ENCODE measurements around the gene IHH.

Gene IHH

DNA sequence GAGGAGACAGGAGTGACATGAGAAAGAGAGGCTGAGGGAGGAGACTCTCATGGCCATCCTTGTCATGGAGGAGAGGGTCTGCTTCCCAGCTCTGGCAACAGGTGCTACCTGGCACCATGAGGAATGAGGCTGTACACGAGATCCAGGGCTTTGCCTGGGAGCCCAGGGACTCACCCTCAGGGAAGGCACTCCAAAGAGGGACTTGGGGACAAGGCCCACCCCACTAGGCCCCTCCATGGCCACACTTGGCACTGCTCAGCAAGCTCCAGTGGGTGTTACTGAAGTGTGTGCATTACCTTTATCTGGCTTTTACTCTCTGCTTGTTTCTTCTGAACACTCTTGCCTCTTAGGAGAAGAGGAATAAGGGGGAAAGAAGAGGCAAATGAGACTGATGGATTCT lies 22.1 kb downstream of the IHH start:
- no peak for DNase-seq (ENCODE audit: low read depth)

DNA sequence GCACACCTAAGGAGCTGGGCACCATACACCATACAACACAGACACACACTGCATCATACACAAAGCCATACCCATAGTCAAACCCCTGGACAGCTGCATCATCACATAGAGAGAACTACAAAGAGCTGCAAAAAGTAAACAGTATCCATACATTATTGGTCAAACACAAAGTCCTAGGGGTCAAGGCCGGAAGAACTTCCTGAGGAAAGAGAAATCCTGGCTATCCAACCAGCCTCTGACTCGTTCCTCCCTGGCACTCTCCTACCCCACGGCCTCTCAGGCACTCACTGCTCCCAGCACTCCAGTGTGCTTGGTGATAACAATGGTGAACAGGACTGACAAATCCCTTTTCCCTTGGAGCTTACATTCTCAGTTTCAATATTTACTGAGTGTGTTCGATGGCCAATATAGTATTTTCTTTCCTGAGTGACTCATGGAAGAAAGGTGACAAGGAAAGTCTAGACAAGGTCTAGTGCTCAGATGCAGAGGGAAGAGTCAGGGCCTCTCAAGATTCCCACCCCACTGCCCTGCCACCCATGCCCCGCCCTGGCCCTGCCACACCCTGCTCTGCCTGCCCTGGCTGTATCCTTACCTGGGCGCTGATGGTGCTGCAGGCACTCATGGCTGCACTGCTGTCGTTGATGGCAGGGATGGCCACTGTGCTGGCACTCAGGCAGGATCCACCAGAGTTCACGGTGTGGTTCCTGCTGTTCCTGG lies 22.8 kb downstream of the IHH start:
- DNase-seq (ENCODE audit: low read depth): no peak

DNA sequence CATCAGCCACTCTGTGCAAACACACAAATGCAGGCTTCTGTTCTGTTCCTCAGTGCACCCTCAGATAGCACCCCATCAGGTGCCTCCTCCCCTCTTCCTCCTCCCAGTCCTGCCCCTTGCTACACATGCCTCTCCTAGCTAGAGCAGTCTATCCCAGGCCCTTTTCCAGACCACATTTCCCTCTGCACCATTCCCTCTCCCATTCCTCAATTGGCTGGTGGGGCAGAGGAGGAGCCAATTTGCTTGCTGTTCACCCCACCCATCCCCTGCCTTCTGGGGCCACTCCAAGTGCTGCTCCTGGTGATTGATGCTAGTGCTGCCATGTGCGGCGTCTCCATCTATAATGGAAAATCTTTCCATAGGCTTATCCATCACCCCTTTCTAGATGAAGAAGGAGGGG lies 24.8 kb downstream of the IHH start:
- no peak for DNase-seq (ENCODE audit: low read depth)

DNA sequence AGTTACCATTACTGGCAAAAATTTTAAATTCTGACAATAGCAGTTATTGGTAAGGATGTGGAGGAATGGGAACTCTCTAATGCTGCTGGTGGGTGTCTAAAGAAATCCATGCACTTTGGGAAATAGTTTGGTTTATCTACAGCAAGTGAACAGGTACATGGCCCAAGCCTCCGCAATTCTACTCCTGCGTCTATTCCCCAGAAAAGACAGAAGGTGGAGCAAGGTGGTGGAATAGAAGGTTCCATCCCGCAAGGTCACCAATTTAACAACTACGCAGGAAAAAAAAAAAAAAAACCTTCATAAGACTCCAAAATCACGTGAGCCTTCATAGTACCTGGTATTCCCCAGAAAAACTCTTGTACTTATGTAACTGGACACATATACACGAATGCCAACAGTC lies 25.9 kb downstream of the IHH start:
- no peak for DNase-seq (ENCODE audit: low read depth)

DNA sequence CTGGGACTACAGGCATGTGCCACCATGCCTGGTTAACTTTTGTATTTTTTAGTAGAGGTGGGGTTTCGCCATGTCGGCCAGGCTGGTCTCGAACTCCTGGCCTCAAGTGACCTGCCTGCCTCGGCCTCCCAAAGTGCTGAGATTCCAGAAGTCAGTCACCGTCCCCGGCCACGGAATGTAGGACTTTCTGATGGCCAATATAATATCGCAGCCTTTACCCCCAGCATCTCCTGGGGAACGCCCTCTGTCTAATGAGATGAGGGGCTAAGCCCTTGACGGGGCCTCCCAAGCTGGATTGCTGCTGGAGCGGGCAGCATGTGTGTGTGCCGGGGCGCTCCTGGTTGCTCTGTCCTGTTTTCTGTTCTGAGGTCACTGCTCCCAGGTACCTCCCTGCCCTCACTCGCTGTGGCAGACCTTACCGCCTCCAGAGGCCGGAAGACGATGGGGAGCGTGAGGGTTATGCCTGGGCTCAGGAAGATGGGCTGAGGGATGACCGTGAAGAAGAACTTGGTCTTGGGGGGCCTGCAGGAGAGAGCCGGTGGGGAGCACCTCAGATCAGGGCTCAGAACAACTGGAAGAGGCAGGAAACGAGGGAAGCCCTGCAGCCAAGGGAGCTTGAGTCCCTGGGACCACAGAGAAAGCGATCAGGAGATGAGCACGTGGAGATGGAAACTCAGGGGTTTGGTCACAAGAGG lies 28.5 kb downstream of the IHH start:
- no peak for DNase-seq (ENCODE audit: low read depth)

DNA sequence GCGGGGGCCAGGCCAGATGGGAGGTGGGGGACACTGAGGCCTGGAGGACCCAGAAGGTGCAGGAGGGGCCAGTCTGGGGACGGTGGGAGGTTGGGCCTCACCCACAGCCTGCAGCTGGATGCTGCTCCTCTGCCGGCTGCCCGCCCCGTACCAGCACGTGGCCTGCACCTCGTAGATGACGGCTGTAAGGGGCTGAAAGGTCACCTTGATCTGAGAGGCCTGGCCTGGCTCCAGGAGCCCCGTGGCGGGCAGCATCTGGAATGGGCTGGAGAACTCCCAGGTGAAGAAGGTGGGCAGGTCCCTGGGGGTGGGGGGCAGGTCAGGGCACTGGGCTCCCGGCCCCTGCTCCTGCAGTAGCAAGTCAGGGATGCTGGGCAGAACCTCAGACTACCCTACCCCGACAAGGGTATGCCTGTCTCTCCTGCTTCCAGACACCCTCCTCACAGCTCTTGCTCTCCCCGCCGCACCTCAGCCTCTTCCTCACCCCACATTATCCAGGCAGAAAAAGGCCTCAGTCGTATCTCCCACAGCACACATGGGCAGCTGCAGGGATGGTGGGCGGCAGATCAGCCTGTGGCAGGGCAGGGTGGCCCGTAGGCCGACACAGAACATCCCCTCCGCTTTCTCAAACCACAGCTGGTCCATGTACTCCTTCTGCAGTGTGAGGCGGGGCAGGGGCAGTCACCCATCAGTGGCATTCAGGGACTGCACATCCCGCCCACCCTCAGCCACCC lies 29.5 kb downstream of the IHH start:
- no peak for DNase-seq (ENCODE audit: low read depth)

DNA sequence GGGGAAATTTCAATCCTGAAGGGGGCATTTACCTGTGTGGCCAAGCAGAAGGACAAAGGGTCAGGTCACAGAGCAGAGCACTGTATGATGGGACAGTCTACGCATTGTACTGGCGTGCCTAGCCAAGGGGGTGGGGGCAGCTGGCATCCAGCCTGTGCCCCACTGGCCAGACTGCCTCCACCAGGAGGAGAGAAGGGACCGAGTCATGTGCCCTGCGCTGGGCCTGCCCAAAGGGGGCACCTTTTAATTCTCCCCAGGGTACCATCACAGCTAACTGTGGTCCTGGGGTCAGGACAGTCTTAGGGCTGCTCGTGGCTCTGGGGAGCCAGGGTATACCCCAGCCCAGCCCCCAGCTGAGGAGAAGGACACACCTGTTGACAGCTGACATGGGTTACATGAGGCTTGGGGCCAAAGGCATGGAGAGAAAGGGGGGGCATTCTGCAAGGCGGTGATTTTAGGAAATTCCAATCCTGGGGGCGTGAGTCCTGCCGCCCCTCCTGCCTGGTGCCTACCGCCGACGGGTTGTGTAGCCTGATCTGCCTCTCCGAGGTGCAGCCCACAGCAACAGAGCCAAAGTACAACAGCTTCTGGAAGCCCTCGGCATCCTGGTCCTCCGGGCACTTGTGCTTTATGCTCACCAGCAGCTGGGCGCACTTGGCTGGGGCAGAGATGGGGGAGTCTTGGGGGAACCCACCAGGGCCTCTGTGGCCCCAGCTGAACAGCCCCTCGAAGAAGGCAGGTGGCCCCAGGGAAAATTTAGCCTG lies 30.4 kb downstream of the IHH start:
- no peak for DNase-seq (ENCODE audit: low read depth)

DNA sequence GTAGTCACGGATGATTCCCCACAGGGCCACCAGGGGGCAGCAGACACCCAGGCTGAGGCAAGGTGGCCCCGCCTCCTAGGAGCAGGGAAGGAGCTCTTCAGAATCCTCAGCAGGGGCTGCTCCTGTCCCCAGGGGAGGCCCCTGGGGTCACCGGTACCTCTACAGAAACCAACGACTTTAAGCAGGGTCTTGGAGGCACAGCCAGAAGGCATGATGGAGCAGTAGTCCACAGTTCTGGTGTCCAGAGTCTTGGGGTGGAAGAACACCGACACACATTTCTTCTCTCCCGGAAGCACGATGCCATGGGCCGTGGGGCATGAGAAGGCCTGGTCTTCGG lies 30.9 kb downstream of the IHH start:
- DNase-seq (ENCODE audit: low read depth): peak; percentile 76

DNA sequence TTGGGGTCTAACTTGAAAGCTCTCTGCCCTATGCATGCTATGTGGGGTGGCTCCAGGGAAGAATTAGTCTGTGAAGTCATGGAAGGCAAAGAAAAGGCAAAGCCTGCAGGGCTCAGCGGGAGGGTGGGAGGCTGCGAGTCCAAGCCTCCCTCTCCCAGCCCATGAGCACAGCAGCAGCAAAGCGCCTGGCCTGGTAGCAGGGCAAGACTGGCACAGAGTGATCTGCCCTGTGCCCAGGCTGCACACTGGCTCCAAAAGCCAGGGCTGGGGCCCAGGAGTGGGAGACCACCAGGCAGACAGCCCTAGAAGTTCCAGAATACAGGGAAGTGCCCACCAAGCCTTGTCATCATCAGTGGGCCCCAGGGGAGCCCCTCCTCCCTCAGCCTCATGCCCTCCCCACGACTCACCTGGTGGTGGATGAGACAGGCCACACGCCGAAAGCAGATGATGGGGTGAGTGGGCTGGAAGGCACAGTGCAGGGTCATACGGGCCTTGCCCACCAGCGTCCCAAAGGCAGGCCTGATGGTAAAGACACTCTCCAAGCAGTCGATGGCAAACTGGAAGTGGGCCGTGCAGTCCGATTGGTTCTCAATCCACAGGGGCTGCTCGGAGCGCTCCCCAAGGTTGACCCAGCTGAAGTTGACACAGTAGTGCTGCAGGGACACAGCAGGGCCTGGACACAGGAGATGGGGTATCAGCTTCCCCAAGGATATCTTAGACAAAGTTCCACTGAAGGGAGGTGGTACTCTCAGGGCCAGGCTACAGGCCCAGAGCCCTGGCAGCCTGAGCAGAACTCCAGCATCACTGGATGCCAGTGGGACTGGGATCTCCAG lies 31.5 kb downstream of the IHH start:
- DNase-seq (ENCODE audit: low read depth): no peak

DNA sequence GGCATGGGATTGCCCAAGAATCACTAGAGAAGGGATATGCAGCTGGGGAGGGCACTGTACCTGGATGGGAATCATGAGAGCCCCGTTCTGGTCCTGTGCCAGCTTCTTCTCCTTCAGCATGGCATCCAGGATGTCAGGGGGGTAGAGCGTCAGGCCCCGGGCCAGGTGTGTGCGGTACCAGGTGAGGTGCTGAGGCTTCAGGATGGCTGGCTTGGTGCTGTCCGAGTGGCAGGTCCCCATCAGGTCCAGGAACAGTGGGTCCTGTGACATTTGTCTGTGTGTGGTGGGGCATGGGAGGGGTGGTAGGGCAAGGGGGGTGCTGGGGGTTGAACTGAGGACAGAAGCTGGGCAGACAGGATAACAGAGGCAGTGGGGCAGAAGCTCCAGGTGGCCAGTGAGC lies 32.6 kb downstream of the IHH start:
- DNase-seq (ENCODE audit: low read depth): no peak

DNA sequence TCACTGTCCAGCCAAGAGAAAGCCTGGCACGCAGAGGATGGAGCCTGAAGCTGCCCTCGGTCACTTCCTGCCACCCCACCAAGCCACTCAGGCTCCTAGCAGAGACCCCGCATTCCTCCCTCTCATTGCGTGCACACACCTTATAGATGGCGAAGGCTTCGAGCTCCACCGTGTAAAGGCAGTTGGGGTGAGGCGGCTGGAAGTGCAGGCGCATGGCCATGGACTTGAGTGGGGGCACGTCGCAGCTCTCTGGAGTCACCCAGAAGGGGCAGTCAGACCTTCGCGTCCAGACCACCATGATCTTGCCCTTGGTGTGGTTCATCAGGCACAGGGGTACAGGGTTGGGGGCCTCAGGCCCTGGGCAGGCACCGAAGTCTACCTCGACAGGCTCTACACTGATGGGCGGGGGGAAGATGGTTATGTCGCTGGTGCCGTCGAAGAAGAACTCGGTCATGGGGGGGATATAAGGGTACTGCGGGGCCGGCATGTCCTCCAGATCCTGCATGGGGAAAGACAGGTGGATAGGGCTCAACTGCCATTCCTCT lies 33.1 kb downstream of the IHH start:
- no peak for DNase-seq (ENCODE audit: low read depth)

DNA sequence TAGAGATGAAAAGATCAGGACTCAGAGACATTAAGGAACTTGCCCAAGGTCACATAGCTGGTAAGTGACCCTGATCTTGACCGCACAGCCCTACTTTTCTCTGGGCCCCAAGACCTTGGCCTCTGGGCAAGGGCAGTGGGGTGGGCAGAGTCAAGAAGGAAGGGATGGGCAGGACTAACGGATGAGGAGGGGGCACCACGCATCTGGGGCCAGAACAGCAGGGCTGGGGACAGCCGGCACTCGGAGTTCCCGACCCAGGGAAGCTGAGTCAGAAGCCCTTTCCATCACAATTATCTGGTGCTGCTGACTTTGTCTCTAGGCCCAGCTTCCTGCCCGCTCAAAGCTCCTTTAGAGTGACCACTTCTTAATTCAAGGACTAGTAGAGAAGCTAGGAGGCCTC lies 33.8 kb downstream of the IHH start:
- no peak for DNase-seq (ENCODE audit: low read depth)

DNA sequence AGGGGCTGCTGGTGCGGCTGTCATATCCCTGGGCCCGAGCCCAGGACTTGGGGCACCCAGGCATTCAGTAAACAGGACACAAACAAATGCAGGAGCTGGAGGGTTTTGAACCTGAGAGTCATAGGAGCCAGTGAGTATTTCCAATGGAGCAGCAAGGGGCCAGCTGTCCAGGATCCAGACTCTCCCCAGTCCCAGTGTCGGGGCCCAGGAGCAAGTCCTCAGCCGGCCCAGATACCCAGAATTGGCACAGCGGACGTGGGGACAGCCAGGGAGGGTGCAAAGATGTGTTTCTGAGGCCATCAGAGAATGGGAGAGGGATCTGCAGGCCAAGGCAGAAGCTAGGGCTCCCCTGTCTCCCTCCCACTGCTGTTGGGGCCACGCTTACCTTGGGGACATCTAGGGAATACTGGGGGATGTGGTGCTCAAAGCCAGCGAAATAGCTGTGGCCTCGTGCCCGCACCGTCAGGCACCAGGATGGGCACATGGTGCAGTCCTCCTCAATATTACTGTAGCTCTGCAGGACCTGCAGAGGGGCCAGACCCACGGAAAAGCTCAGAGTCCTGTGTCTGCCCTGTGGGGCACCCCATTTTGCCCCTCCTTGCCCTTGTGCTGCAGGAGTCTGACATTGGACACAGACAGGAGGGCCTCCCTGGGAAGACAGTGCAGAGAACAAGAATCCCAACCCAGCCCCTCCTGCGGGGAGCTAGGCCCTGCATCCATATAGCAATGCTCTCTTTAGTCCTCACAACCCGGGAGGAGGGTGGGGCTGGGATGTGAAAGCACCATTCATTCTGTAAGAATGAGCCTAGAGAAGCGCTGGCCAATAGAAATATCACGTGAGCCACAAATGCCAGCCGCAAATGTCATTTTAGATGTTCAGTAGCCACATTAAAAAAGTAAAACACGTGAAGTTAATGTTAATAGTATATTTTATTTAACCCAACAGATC lies 34.8 kb downstream of the IHH start:
- no peak for DNase-seq (ENCODE audit: low read depth)

DNA sequence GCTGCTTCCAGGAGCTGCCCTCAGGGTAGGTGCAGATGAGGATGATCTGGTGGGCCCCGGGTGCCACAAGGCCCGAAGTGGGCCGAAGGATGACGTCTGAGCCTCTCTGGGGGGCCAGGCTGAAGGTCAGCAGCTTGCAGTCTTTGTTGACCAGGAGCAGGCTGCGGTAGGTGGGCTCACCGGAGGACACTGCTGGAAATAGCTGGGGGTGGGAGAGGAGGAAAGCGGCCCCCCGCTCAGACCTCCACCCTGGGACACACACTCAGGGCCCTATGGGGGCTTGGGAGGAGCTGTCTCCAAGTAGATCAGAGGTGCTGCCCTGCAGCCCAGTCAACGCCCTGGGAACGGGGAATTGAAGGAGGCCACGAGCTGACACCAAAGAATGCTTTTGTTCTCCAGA lies 36.7 kb downstream of the IHH start:
- DNase-seq (ENCODE audit: low read depth): no peak

DNA sequence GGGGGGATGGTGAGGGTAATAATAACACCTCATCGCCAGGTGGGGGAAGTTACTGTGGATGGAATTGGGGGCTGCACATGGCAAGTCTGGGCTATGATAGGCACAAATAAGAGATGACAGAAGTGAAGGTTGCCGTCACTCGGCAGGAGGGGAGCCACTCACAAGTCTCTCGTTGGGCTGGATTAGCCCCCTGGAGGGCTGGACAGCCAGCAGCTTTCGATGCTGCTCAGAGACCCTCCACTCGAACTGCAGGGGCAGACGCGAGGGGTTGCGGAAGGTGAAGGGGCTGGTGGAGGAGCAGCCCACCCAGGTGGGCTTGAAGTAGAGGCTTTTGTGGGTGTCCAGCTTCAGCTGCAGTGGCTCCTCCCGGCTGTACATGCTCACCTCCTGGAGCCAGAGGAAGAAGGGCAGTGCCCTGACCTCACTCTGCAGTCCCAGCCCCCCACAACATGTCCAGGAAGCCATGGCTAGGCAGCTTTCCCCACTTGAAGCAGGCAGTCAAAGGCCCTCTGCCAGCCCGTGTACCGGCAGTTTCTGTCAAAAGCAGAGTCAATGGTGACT lies 37.6 kb downstream of the IHH start:
- no peak for DNase-seq (ENCODE audit: low read depth)

DNA sequence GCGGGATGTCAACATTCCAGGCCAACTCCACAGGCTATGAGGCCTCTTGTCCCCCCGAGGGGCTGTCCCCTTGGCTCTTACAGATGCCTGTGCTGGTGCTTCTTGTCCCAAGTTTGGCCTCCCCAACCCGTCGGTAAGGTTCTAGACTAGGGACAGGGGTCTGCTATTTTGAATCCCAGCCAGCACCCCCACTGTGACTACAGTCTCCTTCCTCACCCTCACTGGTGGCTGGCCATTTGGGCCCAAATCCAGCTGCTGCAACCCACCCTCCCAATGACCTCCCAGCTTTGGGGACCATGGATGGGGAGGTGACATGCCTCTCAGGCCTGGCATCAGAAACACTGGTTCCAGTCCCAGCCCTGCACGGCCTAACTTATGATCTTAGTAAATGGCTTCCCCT lies 38.1 kb downstream of the IHH start:
- no peak for DNase-seq (ENCODE audit: low read depth)

DNA sequence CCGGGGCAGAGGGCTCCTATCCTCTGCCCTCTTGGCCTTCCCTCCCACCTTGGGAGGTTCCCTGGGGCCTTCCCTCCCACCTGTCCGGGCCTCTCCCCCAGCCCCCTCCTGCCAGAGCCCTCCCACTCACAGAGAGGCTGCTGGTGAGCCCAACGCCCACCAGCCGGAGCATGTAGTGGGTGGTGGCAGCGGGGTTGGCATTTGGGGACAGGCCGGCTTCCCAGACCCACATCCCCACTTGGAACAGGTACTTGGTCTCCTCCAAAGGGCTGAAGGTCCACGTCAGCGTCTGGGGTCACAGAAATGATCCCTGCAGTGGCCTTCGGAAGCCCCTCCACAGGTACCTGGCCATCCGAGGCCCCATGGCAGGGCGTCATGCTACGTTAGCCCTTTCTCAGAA lies 38.7 kb downstream of the IHH start:
- no peak for DNase-seq (ENCODE audit: low read depth)

DNA sequence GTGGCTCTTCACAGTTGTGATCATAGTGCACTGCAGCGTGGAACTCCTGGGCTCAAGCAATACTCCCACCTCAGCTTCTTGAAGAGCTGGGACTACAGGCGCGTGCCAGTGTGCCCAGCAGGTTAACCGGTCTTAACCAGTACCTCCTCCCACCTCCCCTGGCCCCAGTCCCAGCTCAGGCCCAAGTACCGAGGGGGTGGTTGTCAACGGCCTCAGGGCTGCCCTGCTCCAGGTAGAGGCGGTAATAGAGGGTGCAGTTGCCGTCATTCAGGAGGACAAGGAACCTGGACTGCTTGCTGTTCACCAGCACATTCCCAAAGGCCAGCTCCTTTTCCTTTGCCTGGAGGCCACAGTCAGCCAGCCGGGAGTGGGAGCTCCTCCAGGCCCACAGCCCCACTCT lies 39.1 kb downstream of the IHH start:
- no peak for DNase-seq (ENCODE audit: low read depth)

DNA sequence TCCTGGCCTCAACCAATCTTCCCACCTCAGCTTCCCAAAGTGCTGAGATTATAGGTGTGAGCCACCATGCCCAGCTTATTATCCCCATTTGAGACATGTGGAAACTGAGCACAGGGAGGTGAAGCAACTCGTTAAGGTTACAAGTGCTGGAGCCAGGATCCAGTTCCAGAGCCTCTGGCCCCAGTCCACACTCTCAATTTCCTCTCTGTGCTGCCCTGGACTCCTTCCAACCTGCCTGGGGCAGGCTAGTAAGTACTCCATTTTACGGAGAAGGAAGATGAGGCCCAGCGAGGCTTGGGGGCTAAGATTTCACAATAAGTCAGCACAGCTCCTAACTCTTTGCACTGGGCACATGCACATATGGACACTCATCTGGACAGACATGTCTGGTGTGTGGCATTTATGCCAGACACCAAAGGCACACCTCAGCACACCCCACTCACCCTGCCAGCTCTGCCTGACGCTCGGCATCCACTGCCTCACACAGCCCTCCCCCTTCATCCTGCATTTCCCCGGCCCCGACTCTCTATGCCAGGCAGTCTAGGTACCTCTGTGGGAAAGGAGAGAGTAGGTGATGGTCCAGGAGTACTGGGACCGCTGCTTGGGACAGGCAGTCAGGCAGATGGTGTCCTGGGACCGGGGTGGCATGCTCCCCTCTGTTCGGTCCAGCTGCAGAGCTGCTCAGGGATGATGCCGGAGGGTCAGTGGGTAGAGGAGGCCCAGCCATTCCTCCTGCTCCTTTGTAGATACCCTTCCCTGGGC lies 39.9 kb downstream of the IHH start:
- DNase-seq (ENCODE audit: low read depth): no peak

All from ELR (cell line).